ENCODE measurements around the gene TTLL11. TPM values are rescaled to one million over a fixed set of nuclear protein-coding genes. Genes with fewer than 3 reads are reported as not detected.
A peak's percentile ranks its signal among the peaks of the same experiment; 100 is the strongest.

The TTLL11 gene
- total RNA-seq, 4 donors from 2014 or later, result 20.5 to 41.3 (median 27.6) TPM

DNA sequence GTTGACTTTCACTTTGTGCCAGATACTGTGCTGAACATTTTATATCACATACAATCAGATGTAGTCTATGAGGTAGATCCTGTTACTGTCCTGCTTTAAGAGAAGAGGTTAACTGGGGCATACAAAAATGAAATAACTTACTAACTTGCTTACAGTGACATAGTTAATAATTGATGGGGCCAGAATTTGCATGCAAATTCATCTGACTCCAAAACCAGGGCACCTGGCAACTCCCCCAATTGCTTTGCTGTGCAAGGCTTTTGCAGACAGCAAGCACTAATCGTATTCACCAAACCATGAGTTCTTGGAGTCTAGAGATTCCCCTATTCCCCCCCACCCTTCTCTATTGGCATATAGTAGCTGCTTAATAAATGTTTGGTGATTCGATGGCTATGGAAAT, 155.9 kb downstream of the TTLL11 start:
- peaks cover 0 to 5% (median 0%) of the 10 kb centered on the region in 4 donors for H3K36me3 ChIP-seq
- no peak for DNase-seq (ENCODE audit: extremely low spot score)
- no peak overlapping the region for H3K4me3 ChIP-seq
- H3K27ac ChIP-seq (replicated peaks in 1 of 4), result no peak overlapping the region
- no peaks in the 10 kb centered on the region for H3K27me3 ChIP-seq
- H3K4me1 ChIP-seq, result no peaks in the 10 kb centered on the region
- WGBS, result 100% methylated on average over 2 of the region's 2 CpGs
- TF ChIP-seq POLR2A (IDR thresholded peaks at IDR 0.05; ENCODE audit: low read depth), result no peak
- no peak for TF ChIP-seq POLR2AphosphoS5 (IDR thresholded peaks at IDR 0.05)
- TF ChIP-seq, protein P1, sequence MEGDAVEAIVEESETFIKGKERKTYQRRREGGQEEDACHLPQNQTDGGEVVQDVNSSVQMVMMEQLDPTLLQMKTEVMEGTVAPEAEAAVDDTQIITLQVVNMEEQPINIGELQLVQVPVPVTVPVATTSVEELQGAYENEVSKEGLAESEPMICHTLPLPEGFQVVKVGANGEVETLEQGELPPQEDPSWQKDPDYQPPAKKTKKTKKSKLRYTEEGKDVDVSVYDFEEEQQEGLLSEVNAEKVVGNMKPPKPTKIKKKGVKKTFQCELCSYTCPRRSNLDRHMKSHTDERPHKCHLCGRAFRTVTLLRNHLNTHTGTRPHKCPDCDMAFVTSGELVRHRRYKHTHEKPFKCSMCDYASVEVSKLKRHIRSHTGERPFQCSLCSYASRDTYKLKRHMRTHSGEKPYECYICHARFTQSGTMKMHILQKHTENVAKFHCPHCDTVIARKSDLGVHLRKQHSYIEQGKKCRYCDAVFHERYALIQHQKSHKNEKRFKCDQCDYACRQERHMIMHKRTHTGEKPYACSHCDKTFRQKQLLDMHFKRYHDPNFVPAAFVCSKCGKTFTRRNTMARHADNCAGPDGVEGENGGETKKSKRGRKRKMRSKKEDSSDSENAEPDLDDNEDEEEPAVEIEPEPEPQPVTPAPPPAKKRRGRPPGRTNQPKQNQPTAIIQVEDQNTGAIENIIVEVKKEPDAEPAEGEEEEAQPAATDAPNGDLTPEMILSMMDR (IDR thresholded peaks at IDR 0.05), result no peak
- TF ChIP-seq EP300 (IDR thresholded peaks at IDR 0.05), result no peak
- intact Hi-C loops (cut with DNase I), result no loop called here
- H3K9me3 ChIP-seq, result no peaks in the 10 kb centered on the region

DNA sequence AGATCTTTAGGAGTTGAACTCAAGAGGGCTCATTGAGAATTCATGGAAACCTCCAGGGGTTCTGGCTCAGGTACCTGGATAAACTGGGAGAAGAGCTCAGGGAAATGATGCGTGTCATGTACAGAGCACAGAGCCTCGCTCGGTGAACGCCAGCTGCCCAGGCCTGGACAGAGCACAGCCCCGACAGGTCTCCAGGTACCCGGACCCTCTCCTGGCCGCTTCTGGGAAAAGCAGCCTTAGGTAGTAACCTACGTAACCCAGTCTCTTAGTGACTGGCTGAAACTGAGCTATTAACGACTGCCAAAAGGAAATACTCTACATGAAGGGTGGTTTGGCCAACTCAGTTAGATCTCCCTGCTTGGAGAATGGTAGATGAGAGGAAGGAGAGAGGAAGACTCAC, 157.4 kb downstream of the TTLL11 start:
- WGBS, result 90% methylated on average over 9 of the region's 9 CpGs
- TF ChIP-seq POLR2AphosphoS5 (IDR thresholded peaks at IDR 0.05) (no peak), EP300 (IDR thresholded peaks at IDR 0.05) (no peak), POLR2A (IDR thresholded peaks at IDR 0.05; ENCODE audit: low read depth) (no peak)
- TF ChIP-seq, protein P1 (IDR thresholded peaks at IDR 0.05), result no peak
- Histone ChIP-seq H3K4me3 (no peak overlapping the region), H3K9me3 (no peaks in the 10 kb centered on the region), H3K4me1 (no peaks in the 10 kb centered on the region), H3K27me3 (no peaks in the 10 kb centered on the region), H3K27ac (replicated peaks in 1 of 4) (no peak overlapping the region), H3K36me3 (peaks cover 0 to 9% (median 0%) of the 10 kb centered on the region in 4 donors)
- DNase-seq (ENCODE audit: extremely low spot score), result no peak
- intact Hi-C loops (cut with DNase I), result no loop called here

DNA sequence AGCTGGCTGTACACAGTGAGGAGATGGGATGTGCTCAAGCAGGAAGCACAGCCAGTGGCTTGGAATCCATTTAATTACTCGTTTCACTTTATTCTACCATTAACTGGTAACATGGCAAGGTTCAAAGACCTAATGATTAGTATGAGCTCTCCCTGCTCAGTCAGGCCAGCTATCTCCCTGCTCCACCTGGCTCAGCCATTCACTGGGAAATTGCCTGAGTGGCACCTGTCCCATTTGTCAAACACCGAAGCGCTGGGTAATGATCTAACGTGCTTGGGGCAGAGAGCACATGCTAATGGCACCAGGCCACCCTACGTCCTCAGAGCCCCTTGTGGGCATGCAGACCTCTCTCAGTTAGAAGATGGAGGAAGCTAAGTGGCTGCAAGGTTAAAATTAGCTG, 162.2 kb downstream of the TTLL11 start:
- no peak for DNase-seq (ENCODE audit: extremely low spot score)
- no peak for TF ChIP-seq EP300 (IDR thresholded peaks at IDR 0.05)
- TF ChIP-seq, protein P1 (IDR thresholded peaks at IDR 0.05), result no peak
- intact Hi-C loops (cut with DNase I), result no loop called here

DNA sequence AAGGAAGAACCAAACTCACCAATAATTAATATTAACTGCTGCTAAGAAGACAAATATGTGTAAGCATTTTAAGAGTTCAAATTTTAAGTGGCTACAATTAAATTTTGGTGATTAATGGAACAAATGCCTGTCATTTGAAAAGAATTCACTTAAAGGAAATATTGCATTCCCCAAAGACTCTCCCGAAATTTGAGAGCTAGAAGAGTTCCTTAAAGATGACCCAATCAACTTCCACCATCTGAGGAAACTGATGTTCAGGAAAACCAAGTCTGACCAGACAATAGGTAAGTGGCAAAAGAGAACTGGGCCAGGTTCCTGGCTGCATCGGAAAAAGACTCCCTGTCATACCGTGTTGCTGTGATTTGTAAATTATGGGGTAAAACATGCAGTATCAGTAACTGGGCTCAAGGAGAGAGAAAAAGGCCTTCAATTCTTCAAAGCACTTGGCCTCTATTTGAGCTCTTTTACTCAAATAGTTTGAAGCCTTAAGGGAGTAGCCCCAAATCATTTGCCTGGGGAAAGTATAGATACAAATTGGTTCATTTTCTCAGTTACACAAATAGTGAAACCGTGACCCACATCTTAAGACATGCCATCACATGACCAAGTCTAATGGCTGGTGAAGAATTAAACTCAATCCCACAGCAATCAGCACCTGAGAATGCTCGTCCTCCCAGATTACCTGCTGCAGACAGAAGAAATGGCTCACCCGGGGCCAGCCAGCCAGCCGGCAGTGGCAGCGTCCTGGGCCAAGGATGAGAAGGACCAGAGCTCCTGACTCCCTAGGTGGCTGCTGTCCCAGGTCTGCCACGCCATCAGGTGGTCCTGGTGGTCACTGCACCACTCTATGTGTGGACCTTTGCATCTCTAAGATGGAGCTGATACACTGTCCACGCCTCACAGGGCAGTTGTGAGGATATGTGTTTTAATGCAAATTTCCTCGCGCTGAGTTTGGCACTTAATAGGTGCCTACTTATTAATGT, 162.9 kb downstream of the TTLL11 start:
- no peak for TF ChIP-seq EP300 (IDR thresholded peaks at IDR 0.05)
- TF ChIP-seq, protein P1 (IDR thresholded peaks at IDR 0.05), result peak in 1 of 3 experiments; percentile 5
- 89% methylated on average over 11 of the region's 12 CpGs for WGBS
- peaks cover 0 to 23% (median 3%) of the 10 kb centered on the region in 4 donors for H3K36me3 ChIP-seq
- no peak overlapping the region for H3K4me3 ChIP-seq
- no peaks in the 10 kb centered on the region for H3K27me3 ChIP-seq
- no peaks in the 10 kb centered on the region for H3K9me3 ChIP-seq
- DNase-seq (ENCODE audit: extremely low spot score), result no peak
- H3K27ac ChIP-seq (replicated peaks in 1 of 4), result no peak overlapping the region
- no peaks in the 10 kb centered on the region for H3K4me1 ChIP-seq
- intact Hi-C loops (cut with DNase I), result no loop called here

More for the DNA sequence above, 162.2 kb downstream of the TTLL11 start:
- WGBS, result 93% methylated on average over 5 of the region's 5 CpGs
- no peak overlapping the region for H3K4me3 ChIP-seq
- H3K4me1 ChIP-seq, result no peaks in the 10 kb centered on the region
- no peak overlapping the region for H3K27ac ChIP-seq (replicated peaks in 1 of 4)
- peaks cover 0 to 21% (median 3%) of the 10 kb centered on the region in 4 donors for H3K36me3 ChIP-seq
- no peaks in the 10 kb centered on the region for H3K9me3 ChIP-seq
- H3K27me3 ChIP-seq, result no peaks in the 10 kb centered on the region

All from esophagus muscularis mucosa (tissue), 4 donors.